ENCODE data around the gene NAPSA.

Gene NAPSA

DNA sequence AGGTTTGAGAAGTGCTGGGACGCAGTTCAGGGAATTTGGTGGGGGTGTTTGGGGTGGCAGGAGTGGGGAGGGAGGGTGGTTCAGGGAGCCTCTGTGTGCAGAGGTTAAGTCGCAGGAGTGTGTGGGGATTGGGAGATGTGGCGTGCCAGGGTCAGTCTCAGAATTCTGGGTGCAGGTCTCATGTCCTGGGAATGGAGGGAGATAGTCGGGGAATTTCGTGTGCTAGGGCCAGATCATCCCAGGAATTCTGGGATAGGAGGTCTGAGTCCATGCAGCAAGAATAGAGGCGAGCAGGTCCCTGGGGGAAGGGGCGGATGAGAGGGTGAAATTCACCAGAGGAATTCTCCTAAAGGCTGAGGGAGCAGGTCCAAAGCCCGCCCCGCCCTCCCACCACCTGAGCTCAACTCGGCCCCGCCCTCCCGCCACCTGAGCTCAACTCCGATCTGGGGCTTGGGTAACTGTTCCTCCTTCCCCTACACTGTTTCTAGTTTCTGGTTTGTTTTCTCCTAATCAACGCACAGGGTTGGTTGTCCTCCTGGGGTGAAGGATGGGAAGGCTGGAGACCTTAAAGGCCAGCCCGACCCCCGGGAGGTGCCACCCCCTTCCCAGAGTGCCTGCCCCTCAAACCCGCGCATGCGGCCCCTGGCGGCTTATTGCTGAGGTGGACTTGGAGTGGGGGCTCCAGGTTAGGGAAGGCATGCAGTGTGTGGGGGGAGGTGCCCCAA, 51.5 kb downstream of the NAPSA start:
- DNase-seq = no peak

DNA sequence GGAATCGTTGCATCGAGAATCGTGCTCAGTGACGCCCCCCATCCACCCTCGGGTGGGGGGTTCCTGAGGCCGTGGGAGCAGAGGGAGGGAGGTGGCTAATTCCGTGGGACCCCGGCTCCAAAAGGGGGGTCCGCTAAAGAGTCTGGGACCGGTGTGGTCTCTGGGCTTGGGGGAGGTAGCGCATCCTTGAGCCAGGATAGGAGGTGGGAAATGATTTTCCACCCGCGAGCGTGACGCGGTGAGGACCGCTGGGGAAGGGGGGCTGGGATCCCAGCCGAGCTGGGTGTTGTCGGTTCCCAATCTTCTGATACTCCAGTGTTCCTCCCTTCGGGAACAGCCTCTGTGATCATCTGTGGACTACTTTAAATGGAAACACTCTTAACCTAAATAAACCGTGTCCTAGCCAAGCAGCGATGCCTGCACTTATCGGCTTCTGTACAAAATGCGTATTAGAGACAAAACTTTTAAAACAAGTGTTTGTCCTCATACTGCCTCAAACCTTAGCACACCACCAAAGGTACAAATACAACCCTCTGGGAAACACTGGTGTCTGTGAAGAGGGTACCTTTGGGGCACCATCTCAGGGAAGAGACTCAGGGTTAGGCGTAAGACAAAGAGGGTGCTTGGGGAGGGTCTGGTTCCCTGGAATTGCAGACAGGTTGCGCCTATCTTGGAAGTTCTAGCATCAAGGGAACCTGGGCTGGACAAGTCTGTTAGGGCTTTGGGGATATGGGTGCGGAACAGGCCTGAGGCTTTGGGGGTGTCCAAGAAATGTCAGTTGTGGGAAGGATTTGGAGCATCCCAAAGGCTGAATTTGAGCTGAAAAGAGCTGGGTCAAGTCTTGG, 52.2 kb downstream of the NAPSA start:
- no peak for DNase-seq

DNA sequence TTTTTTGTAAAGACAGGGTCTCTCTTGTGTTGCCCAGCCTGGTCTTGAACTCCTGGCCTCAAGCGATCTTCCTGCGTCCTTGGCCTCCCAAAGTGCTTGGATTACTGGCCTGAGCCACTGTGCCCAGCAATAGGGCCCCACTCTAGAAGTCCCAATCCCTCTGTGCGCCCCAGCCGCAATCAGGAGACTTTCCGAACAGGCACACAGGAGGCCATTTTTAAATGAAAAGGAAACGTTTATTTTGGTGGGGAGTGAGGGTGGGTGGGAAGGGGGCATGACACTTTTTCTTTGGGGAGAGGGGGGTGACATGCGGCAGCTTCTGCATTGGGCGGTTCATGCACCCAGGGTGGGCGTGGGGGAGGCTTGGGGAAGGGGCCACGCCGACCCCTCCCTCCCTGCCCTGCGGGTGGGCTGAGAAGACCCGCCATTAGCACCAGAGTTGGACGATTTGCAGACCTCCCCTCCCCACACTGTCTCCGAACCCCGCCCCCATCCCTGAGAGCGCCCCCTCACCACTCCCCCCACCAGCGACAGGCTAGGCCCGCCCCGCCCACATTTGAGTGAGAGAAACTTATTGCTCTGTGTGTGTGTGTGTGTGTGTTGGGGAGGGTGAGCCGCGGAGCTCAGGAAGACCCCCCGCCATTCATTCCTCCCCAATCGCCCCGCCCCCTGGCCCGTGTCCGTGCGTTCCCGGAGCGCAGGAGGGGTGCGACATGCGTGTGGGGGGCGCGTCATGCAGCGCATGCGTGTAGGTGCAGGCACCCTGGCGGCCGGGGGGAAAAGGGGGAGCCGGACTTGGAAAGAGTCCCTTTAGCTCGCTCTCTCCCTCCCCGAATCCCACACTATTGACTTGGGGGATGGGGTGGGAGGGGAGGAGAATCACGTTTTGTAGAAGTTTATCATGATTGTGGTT, 53.5 kb downstream of the NAPSA start:
- DNase-seq = no peak

DNA sequence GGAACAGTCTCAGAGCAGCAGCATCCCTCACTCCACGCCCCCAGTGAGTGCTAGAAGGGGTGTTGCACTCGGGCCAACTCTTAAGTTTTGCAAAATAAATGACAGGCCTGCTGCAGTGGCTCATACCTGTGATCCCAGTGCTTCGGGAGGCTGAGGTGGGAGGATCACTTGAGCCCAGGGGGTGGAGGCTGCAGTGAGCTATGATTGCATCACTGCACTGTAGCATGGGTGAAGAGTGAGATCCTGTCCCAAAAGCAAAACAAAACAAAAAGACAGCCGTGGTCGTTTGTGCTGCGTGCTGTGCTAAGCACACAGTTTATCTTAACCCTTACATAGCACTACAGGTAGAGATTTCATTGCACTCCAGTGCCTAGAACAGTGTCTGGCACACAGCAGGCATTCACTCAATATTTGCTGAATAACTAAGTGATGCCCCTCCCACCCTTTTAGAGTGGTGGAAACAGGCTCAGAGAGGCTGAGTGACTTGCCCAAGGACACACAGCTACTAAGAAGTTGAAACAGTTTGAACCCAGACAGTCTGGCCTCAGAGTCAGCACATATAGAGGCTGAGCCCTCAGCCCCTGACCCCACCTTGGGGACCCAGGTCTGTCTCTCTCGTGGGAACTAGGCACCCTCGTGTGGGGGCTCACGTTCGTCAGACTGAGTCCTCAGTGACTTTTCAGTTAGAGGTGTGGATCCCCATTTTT, 54.5 kb downstream of the NAPSA start:
- DNase-seq = no peak

DNA sequence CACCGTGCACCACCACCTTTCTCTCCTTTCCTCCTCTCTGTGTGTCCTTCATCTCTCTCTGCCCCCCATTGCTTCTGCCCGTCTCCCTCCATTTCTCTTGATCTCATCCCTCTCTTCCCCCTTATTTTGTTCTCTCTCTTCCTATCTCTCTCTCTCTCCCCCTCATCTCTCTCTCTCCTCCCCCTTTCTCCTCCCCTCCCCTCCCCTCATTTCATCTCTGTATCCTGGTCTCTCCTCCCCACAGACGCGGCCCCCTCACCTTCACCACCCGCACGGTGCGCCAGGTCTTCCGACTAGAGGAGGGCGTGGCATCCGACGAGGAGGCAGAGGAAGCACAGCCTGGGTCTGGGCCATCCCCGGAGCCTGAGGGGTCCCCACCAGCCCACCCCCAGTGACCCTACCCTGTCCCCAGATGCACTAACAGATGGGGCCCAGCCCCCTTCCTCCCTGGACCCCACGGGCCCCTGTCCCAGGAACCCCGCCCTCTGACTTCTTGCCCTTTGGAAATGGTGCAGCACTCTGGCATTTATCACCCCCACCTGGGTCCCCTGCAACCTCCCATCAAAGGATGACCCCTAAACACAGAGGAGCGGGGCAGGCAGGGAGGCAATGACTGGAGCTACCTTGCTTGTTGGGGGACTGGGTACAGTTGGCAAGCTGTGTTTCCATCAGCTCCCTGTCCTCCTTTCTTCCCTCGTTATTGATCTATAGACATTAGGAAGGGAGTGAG, 55.9 kb downstream of the NAPSA start:
- no peak for DNase-seq

DNA sequence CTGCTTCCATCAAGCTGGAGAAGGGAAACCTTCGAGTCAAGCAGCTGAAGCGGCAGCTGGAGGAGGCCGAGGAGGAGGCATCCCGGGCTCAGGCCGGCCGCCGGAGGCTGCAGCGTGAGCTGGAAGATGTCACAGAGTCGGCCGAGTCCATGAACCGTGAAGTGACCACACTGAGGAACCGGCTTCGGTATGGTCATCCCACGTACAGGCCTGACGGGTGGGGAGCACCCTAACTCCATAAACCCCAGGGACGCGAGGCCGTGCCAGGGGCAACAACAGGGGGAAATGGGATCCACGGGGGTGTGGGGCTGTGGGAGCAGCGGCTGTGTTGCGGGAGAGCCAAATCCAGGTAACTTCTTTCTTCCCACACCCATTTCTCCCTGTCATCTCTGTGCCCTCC, 56.4 kb downstream of the NAPSA start:
- DNase-seq = no peak

All from KG1 (cell line).